K562 (cell line): Measurements from ENCODE around the gene CABLES1. TPM values are rescaled to one million over a fixed set of nuclear protein-coding genes. Genes with fewer than 3 reads are reported as not detected.

Experiments used
- ATAC-seq: fragments of 200-7000 bp; cut with Tn5 transposase; 3 replicates; pipeline ENCODE4 v1.9.1; 2020; ENCODE audit warnings: moderate library complexity
- BruUV-seq: library from RNA; stranded (reverse); fragments of 400-500 nt; replicated peaks from 2 replicates; lab custom pipeline; 2021; lab: Mats Ljungman, UMichigan
- CTCF ChIA-PET: fragments of 300-600 bp; formaldehyde crosslinking; extraction: SDS; loops from one replicate; lab custom pipeline; 2021; ENCODE audit warnings: low intra/inter-chr PET ratio; lab: Yijun Ruan, JAX
- POLR2A ChIA-PET: fragments of 300-600, 350-650 bp; sonication (Branson Sonifier 250); formaldehyde crosslinking; extraction: SDS; loops from one replicate; lab custom pipeline; 2021; ENCODE audit warnings: antibody characterized with exemption, inconsistent platforms; lab: Yijun Ruan, JAX
- DNase-seq, 4 experiments: peaks; one replicate each; pipeline versions ENCODE4 v3.0.0 to v3.0.0-alpha.2; 2011 to 2018; ENCODE audit warnings: low spot score in 3 of 4, mixed read lengths in 3 of 4; ENCODE audit errors: extremely low read depth in 1 of 4
- FAIRE-seq: peaks from 2 replicates; lab custom pipeline; 2011; peaks lifted over from hg19 to GRCh38; lab: Jason Lieb, UNC
- H2AFZ ChIP-seq: 2 replicates; pipeline ENCODE4 v1.6.0; 2011; ENCODE audit warnings: low read depth, low read length, control low read depth, inconsistent platforms
- H3K27ac ChIP-seq: fragments of 200-600 bp; 3 replicates; pipeline ENCODE4 v1.8.0; 2011; ENCODE audit warnings: low read depth, mild to moderate bottlenecking, control low read depth, inconsistent platforms, low read length, moderate library complexity, mixed read lengths; ENCODE audit errors: extremely low read depth
- H3K27me3 ChIP-seq, 2 experiments: fragments of 300-600 bp in 1 of 2; 2 replicates in 1 of 2; 3 replicates in 1 of 2; pipeline versions ENCODE4 v1.6.0 to v1.8.0; 2011; ENCODE audit warnings: inconsistent platforms in 2 of 2, low read length in 2 of 2, mild to moderate bottlenecking in 1 of 2, mixed read lengths in 1 of 2, moderate library complexity in 1 of 2; ENCODE audit not compliant: control insufficient read depth in 2 of 2, insufficient read depth in 2 of 2
- H3K36me3 ChIP-seq: fragments of 300-600 bp; 3 replicates; pipeline ENCODE4 v1.8.0; 2011; ENCODE audit warnings: mild to moderate bottlenecking, low read length, inconsistent platforms; ENCODE audit not compliant: control insufficient read depth, insufficient read depth
- H3K4me1 ChIP-seq, 2 experiments: fragments of 200-600 bp in 1 of 2; replicated peaks in 1 of 2; 2 replicates in 1 of 2; 3 replicates in 1 of 2; pipeline versions ENCODE4 v1.5.1 to v1.8.0; 2011; ENCODE audit warnings: inconsistent platforms in 2 of 2, low read length in 2 of 2, mild to moderate bottlenecking in 1 of 2, mixed read lengths in 1 of 2, moderate library complexity in 1 of 2; ENCODE audit not compliant: control insufficient read depth in 2 of 2, insufficient read depth in 2 of 2
- H3K4me2 ChIP-seq: 2 replicates; pipeline ENCODE4 v1.6.1; 2011; ENCODE audit warnings: low read length, control low read depth, inconsistent platforms, mixed read lengths; ENCODE audit not compliant: insufficient read depth
- H3K4me3 ChIP-seq: fragments of 200-600 bp; sonication (generic), shearing (Covaris generic); 2 replicates; pipeline ENCODE4 v1.5.1; 2016; ENCODE audit warnings: control low read depth, inconsistent platforms
- H3K79me2 ChIP-seq: fragments of 200-600 bp; 3 replicates; pipeline ENCODE4 v1.8.0; 2011; ENCODE audit warnings: low read length, inconsistent platforms; ENCODE audit not compliant: control insufficient read depth, insufficient read depth
- H3K9ac ChIP-seq, 2 experiments: 2 replicates each; pipeline versions ENCODE4 v1.6.0 to v1.6.1; 2011; ENCODE audit warnings: low read depth in 2 of 2, low read length in 2 of 2, control low read depth in 1 of 2, inconsistent platforms in 1 of 2, mild to moderate bottlenecking in 1 of 2, mixed read lengths in 1 of 2; ENCODE audit not compliant: insufficient read depth in 1 of 2
- H3K9me1 ChIP-seq: one replicate; pipeline ENCODE4 v1.6.0; 2011; ENCODE audit warnings: inconsistent platforms, mild to moderate bottlenecking, low read length, moderate library complexity; ENCODE audit not compliant: control insufficient read depth, insufficient read depth
- H3K9me3 ChIP-seq: replicated peaks from 2 replicates; pipeline ENCODE4 v1.5.1; 2011; ENCODE audit warnings: low read depth, low read length, inconsistent platforms; ENCODE audit not compliant: control insufficient read depth, insufficient read depth
- H4K20me1 ChIP-seq: replicated peaks from 2 replicates; pipeline ENCODE4 v1.6.1; 2011; ENCODE audit warnings: low read length, inconsistent platforms, mixed read lengths; ENCODE audit not compliant: control insufficient read depth, insufficient read depth
- CBFB ChIP-seq: sonication (generic); formaldehyde crosslinking; IDR thresholded peaks from 2 replicates; pipeline ENCODE4 v1.4.0; 2020; ENCODE audit warnings: mild to moderate bottlenecking, missing genetic modification reagents
- MAX ChIP-seq: sonication (generic); formaldehyde crosslinking; IDR thresholded peaks from 2 replicates; pipeline ENCODE4 v1.9.0; 2022; ENCODE audit warnings: mild to moderate bottlenecking, missing genetic modification reagents
- MCM3 ChIP-seq: fragments of 450-650 bp; IDR thresholded peaks from 2 replicates; pipeline ENCODE4 v1.6.1; 2016
- NFE2L1 ChIP-seq: fragments of 450-650 bp; IDR thresholded peaks from 2 replicates; pipeline ENCODE4 v1.6.1; 2016; ENCODE audit warnings: missing genetic modification characterization, low read depth, mild to moderate bottlenecking, missing compliant biosample characterization, moderate library complexity, borderline replicate concordance
- NFXL1 ChIP-seq: fragments of 450-650 bp; formaldehyde crosslinking; IDR thresholded peaks from 2 replicates; pipeline ENCODE4 v1.4.0; 2021; ENCODE audit warnings: mild to moderate bottlenecking
- OTX1 ChIP-seq: fragments of 450-650 bp; formaldehyde crosslinking; IDR thresholded peaks from 2 replicates; pipeline ENCODE4 v1.4.0; 2022; ENCODE audit warnings: mild to moderate bottlenecking
- RBM22 ChIP-seq: fragments of 200-400 bp; formaldehyde crosslinking; IDR thresholded peaks from 2 replicates; pipeline ENCODE4 v1.6.1; 2018; ENCODE audit warnings: low read length, low read depth; ENCODE audit not compliant: poor library complexity, severe bottlenecking
- ZBTB2 ChIP-seq: fragments of 450-650 bp; IDR thresholded peaks from 2 replicates; pipeline ENCODE4 v1.6.1; 2016; ENCODE audit warnings: antibody characterized with exemption
- ZNF436 ChIP-seq: fragments of 250-450, 450-650 bp; sonication (Bioruptor Pico); formaldehyde crosslinking; IDR thresholded peaks from 2 replicates; pipeline ENCODE4 v1.7.0; 2020; ENCODE audit warnings: mild to moderate bottlenecking
- WGBS: fragments of 100-300 bp; shearing (Covaris generic); methylation state at CpG from one replicate; pipeline ENCODE4 v1.1.6; 2016; ENCODE audit warnings: low coverage, mixed read lengths; ENCODE audit not compliant: insufficient coverage; ENCODE audit errors: missing lambda C conversion rate; 5-methylcytosine and 5-hydroxymethylcytosine counted together
- in situ Hi-C: fragments of 300-500 bp; cut with MboI; formaldehyde crosslinking; loops from 4 replicates; pipeline ENCODE4 v1.15.0; 2018; ENCODE audit warnings: inconsistent platforms, mixed read lengths
- intact Hi-C: fragments of 100-400 bp; cut with micrococcal nuclease; formaldehyde crosslinking; loops from 2 replicates; pipeline ENCODE4 v1.14.2; 2022
- polyA plus RNA-seq, 8 experiments: library from polyadenylated mRNA; depleted of rRNA in 4 of 8; stranded (reverse) in 5 of 8; unstranded in 3 of 8; fragments of >200 nt; fragmentation: Nextera tagmentation in 2 of 8; fragmentation: Illumina TruSeq in 1 of 8; extraction: Ambion mirVana in 2 of 8; extraction: Trizol in 1 of 8; gene quantifications; 2 replicates each; pipeline versions ENCODE4 v1.2.1 to v1.2.3, GENCODE V29; 2011 to 2014; ENCODE audit warnings: inconsistent platforms in 1 of 8, missing spikeins in 1 of 8
- total RNA-seq, 7 experiments: library from RNA; depleted of rRNA in 6 of 7; stranded (reverse); fragments of >200 nt in 6 of 7; fragmentation: Illumina TruSeq in 2 of 7; extraction: Trizol in 2 of 7; gene quantifications; 2 replicates each; pipeline versions ENCODE4 v1.2.1 to v1.2.3, GENCODE V29; 2011 to 2021; ENCODE audit warnings: low replicate concordance in 1 of 7

CABLES1 gene
- total and polyA plus RNA-seq, 9 of the 15 experiments (the other 6 are each of a cell fraction or from before 2014, with no cell fraction given) = 0.04 to 0.10 (median 0.06) TPM; not detected in 3

GRCh38 chr18:23171581-23172156, 36.4 kb downstream of the CABLES1 start:
- 0 out of 2 replicates have a peak, but pooled peaks cover 3% of the 10 kb centered on the region for H4K20me1 ChIP-seq
- no peaks in the 10 kb centered on the region for H3K79me2 ChIP-seq
- DNase-seq = no peak
- H3K27me3 ChIP-seq = peaks cover 48 to 59% of the 10 kb centered on the region in 2 experiments
- CTCF ChIA-PET = interaction anchor here (0.5 kb wide), 1 partner anchor 248 kb away, joined by 3 read pairs; no protein-coding TSS in a partner anchor
- intact Hi-C loops = no loop called here
- H3K9ac ChIP-seq = no peak overlapping the region
- POLR2A ChIA-PET = interaction anchor here (1.0 to 1.4 kb wide), 2 partner anchors 12 to 24 kb away, joined by 3 to 4 read pairs; no protein-coding TSS in a partner anchor
- H3K27ac ChIP-seq = no peak overlapping the region
- no peak overlapping the region for H2AFZ ChIP-seq
- in situ Hi-C loops = no loop called here
- no peak overlapping the region for H3K4me2 ChIP-seq
- H3K9me3 ChIP-seq = no peaks in the 10 kb centered on the region
- H3K36me3 ChIP-seq = no peaks in the 10 kb centered on the region
- peaks cover 3% of the 10 kb centered on the region for H3K9me1 ChIP-seq
- ATAC-seq = no peak
- no peak overlapping the region for H3K4me3 ChIP-seq
- H3K4me1 ChIP-seq = no peaks in the 10 kb centered on the region; a peak in 1 of 5 replicates
- 2% methylated on average over 9 of the region's 9 CpGs for WGBS
- BruUV-seq = no TSS peak
- FAIRE-seq = no peak
- TF ChIP-seq NFE2L1 (tag) (no peak), ZNF436 (no peak), MAX (CRISPR knock-in tag) (no peak), MCM3 (no peak), CBFB (CRISPR knock-in tag) (no peak), ZBTB2 (no peak), OTX1 (CRISPR knock-in tag) (no peak), RBM22 (no peak), NFXL1 (CRISPR knock-in tag) (no peak)
